ENCODE results near the gene A4GNT. TPM values are rescaled to one million over a fixed set of nuclear protein-coding genes. Genes with fewer than 3 reads are reported as not detected.
A peak's percentile ranks its signal among the peaks of the same experiment; 100 is the strongest.

A4GNT gene
- total and polyA plus RNA-seq, 12 donors = not detected

DNA sequence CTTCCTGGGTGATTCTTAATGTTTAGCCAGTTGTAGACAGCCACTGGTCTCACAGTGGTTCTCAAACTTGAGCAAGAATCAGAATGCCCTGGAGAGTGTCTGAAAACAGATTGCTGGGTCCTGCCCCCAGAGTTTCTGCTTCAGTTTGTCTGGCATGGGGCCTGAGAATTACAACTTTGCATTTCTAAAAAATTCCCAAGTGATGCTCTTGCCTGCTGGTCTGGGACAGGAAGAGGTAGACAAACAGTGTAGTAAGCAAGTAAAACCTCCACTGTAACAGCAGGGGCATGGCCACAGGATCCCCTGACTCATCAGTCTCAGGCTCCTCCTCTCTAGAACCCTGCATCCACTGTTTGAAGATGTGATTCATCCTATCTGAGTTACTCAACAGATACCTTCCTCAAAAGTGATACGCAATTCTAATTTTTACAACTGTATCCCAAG lies 53.3 kb downstream of the A4GNT start:
- intact Hi-C loops (cut with DNase I) = no loop called here
- TF ChIP-seq POLR2A (IDR thresholded peaks at IDR 0.05) = no peak
- TF ChIP-seq, protein P1, sequence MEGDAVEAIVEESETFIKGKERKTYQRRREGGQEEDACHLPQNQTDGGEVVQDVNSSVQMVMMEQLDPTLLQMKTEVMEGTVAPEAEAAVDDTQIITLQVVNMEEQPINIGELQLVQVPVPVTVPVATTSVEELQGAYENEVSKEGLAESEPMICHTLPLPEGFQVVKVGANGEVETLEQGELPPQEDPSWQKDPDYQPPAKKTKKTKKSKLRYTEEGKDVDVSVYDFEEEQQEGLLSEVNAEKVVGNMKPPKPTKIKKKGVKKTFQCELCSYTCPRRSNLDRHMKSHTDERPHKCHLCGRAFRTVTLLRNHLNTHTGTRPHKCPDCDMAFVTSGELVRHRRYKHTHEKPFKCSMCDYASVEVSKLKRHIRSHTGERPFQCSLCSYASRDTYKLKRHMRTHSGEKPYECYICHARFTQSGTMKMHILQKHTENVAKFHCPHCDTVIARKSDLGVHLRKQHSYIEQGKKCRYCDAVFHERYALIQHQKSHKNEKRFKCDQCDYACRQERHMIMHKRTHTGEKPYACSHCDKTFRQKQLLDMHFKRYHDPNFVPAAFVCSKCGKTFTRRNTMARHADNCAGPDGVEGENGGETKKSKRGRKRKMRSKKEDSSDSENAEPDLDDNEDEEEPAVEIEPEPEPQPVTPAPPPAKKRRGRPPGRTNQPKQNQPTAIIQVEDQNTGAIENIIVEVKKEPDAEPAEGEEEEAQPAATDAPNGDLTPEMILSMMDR (IDR thresholded peaks at IDR 0.05) = no peak
- H3K27ac ChIP-seq = no peak overlapping the region
- H3K9me3 ChIP-seq (replicated peaks in 1 of 3) = no peaks in the 10 kb centered on the region
- H3K4me1 ChIP-seq (replicated peaks in 1 of 2) = no peaks in the 10 kb centered on the region
- 0% methylated on average over 1 of the region's 1 CpG for WGBS, 4 donors
- no peak overlapping the region for H3K4me3 ChIP-seq
- peaks cover 0 to 14% of the 10 kb centered on the region in 2 donors for H3K36me3 ChIP-seq (replicated peaks in 1 of 2)
- DNase-seq = peak in 3 of 7 donors; percentile 22 to 49 (median 36)
- H3K27me3 ChIP-seq = no peaks in the 10 kb centered on the region

DNA sequence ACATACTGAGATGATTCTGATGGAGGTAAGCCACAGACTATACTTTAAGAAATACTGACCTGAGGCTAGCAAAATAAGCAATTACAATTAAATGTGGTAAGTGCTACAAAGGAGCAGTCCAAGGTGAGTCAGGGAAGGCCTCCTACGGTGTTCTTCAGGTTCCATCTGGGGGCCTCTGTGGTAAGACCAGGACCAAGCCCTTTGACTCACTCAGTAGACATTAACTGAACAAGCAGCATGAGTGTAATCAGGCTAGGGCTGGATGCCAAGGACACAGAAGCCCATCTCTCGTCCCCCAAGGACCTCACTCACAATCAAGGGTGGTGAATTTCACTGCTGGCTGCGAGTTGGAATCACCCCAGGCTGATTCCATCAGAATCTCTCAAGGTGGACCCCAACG lies 54.1 kb downstream of the A4GNT start:
- WGBS, 4 donors = 77 to 82% (median 80%) methylated on average over 4 of the region's 4 CpGs
- H3K27ac ChIP-seq = no peak overlapping the region
- intact Hi-C loops (cut with DNase I) = no loop called here
- H3K4me1 ChIP-seq (replicated peaks in 1 of 2) = no peaks in the 10 kb centered on the region
- no peak overlapping the region for H3K4me3 ChIP-seq
- no peak for DNase-seq
- no peak for TF ChIP-seq POLR2A (IDR thresholded peaks at IDR 0.05)
- TF ChIP-seq, protein P1 (IDR thresholded peaks at IDR 0.05) = no peak
- no peaks in the 10 kb centered on the region for H3K9me3 ChIP-seq (replicated peaks in 1 of 3)
- H3K27me3 ChIP-seq = no peaks in the 10 kb centered on the region
- peaks cover 0 to 10% of the 10 kb centered on the region in 2 donors for H3K36me3 ChIP-seq (replicated peaks in 1 of 2)

Other genes with a start within 250 kb of the A4GNT start
- gene CLDN18, start 122.2 kb downstream of the A4GNT start, total RNA-seq = under 1 TPM in 3 of 9 donors, not detected in 6; 0.17 to 0.31 (median 0.25) TPM
- gene CLDN18, start 122.2 kb downstream of the A4GNT start, polyA plus RNA-seq = under 1 TPM in 1 of 3 donors, not detected in 2; 0.03 TPM
- 10 to 100 TPM in 1 of 9 donors, 1 to 10 TPM in 8; 1.6 to 13.7 (median 4.8) TPM for gene DZIP1L, start 16.8 kb downstream of the A4GNT start, total RNA-seq
- 1 to 10 TPM; 1.2 to 7.3 (median 5.5) TPM for gene DZIP1L, start 16.8 kb downstream of the A4GNT start, polyA plus RNA-seq
- 10 to 100 TPM in 7 of 9 donors, 1 to 10 TPM in 2; 9.0 to 18.8 (median 13.3) TPM for gene DBR1, start 42.5 kb upstream of the A4GNT start, total RNA-seq
- gene DBR1, start 42.5 kb upstream of the A4GNT start, polyA plus RNA-seq = 10 to 100 TPM in 1 of 3 donors, 1 to 10 TPM in 2; 5.6 to 14.5 (median 5.7) TPM
- 100 to 1,000 TPM in 1 of 9 donors, 10 to 100 TPM in 8; 27.8 to 103 (median 44.1) TPM for gene ARMC8, start 54.9 kb upstream of the A4GNT start, total RNA-seq
- 10 to 100 TPM; 17.3 to 52.4 (median 18.5) TPM for gene ARMC8, start 54.9 kb upstream of the A4GNT start, polyA plus RNA-seq
- gene NME9, start 197.5 kb upstream of the A4GNT start, total RNA-seq = 1 to 10 TPM in 2 of 9 donors, under 1 TPM in 2, not detected in 5; 0.46 to 1.9 (median 0.79) TPM
- 1 to 10 TPM in 1 of 3 donors, under 1 TPM in 2; 0.46 to 2.6 (median 0.77) TPM for gene NME9, start 197.5 kb upstream of the A4GNT start, polyA plus RNA-seq
- gene MRAS, start 216.2 kb upstream of the A4GNT start, total RNA-seq = 100 to 1,000 TPM in 6 of 9 donors, 10 to 100 TPM in 3; 52.5 to 337 (median 117) TPM
- 100 to 1,000 TPM in 1 of 3 donors, 10 to 100 TPM in 2; 47.9 to 273 (median 60.0) TPM for gene MRAS, start 216.2 kb upstream of the A4GNT start, polyA plus RNA-seq